Measurements from ENCODE around the gene SOX6.

DNA sequence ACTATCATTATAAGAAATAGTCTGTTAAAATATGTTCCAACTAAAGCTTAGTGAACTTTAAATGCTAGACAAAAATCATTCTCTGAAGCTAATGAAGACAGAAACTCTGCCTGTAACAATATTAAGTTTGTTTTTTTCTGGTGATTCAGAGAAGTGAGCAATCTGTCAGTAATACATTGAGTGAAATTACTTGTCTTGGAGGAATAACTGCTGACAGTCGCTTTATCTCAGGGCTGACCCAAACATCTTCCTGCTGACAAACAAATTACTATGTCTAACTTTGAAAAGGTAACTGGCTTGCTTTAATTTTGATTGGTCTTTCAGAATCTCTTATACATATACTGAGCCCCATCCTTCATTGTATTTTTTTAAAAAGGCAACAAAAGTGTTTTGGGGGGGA, 264.5 kb downstream of the SOX6 start:
- TF ChIP-seq, protein P1, sequence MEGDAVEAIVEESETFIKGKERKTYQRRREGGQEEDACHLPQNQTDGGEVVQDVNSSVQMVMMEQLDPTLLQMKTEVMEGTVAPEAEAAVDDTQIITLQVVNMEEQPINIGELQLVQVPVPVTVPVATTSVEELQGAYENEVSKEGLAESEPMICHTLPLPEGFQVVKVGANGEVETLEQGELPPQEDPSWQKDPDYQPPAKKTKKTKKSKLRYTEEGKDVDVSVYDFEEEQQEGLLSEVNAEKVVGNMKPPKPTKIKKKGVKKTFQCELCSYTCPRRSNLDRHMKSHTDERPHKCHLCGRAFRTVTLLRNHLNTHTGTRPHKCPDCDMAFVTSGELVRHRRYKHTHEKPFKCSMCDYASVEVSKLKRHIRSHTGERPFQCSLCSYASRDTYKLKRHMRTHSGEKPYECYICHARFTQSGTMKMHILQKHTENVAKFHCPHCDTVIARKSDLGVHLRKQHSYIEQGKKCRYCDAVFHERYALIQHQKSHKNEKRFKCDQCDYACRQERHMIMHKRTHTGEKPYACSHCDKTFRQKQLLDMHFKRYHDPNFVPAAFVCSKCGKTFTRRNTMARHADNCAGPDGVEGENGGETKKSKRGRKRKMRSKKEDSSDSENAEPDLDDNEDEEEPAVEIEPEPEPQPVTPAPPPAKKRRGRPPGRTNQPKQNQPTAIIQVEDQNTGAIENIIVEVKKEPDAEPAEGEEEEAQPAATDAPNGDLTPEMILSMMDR (IDR thresholded peaks at IDR 0.05; ENCODE audit: low read depth, low read length): no peak
- no peak for TF ChIP-seq EZH2phosphoT487 (IDR thresholded peaks at IDR 0.05; ENCODE audit: low read depth)
